GM12864 (cell line): Measurements from ENCODE around the gene NR3C1.
A peak's percentile ranks its signal among the peaks of the same experiment; 100 is the strongest.

Experiments
- DNase-seq: peaks from one replicate; pipeline ENCODE4 v3.0.0-alpha.2; 2011; ENCODE audit warnings: low read depth
- H3K4me3 ChIP-seq: 2 replicates; pipeline ENCODE4 v1.5.1; 2011; ENCODE audit warnings: mild to moderate bottlenecking, low read depth, low read length, control low read depth
- TF ChIP-seq, protein P1 (sequence below): IDR thresholded peaks from 2 replicates; pipeline ENCODE4 v1.5.1; 2011; ENCODE audit warnings: low read depth, mild to moderate bottlenecking, moderate library complexity, low read length, control low read depth, inconsistent platforms; ENCODE audit errors: missing control alignments

The NR3C1 gene

DNA sequence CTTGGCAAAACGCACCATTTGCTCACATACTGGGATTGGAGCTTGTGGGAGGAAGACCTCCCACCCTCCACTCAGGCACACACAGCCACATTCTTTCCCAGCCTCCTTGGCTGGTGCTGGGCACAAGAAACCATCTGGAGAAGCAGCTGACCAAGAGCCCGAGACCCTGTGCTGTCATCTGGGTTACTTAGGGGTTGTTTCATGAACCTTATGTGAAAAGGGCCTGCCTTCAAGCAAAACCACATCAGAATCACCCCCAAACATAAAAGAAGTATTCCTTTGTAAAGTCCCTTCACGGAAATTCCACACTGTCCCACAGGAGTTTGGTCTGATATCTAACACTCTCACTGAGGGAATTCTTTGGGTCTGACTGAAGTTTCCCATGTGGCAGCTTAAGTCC lies 172.1 kb downstream of the NR3C1 start:
- H3K4me3 ChIP-seq = no peak overlapping the region
- no peak for DNase-seq
- TF ChIP-seq, protein P1, sequence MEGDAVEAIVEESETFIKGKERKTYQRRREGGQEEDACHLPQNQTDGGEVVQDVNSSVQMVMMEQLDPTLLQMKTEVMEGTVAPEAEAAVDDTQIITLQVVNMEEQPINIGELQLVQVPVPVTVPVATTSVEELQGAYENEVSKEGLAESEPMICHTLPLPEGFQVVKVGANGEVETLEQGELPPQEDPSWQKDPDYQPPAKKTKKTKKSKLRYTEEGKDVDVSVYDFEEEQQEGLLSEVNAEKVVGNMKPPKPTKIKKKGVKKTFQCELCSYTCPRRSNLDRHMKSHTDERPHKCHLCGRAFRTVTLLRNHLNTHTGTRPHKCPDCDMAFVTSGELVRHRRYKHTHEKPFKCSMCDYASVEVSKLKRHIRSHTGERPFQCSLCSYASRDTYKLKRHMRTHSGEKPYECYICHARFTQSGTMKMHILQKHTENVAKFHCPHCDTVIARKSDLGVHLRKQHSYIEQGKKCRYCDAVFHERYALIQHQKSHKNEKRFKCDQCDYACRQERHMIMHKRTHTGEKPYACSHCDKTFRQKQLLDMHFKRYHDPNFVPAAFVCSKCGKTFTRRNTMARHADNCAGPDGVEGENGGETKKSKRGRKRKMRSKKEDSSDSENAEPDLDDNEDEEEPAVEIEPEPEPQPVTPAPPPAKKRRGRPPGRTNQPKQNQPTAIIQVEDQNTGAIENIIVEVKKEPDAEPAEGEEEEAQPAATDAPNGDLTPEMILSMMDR = no peak

DNA sequence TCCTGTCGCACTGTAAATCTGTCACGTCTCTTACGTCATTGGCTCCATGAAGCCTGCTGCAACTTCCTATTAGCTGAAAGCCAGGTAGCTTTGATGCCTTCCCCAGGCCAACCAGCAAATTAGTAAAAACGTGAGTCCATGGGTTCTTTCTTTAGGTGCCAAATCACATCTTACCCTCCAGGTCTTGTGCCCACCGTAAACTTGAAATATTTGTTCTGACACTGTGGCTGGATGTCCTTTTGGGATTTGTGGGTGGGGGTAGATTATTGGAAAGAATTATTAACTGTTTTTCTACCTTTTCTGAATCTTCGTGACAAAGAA lies 172.8 kb downstream of the NR3C1 start:
- no peak for DNase-seq
- TF ChIP-seq, protein P1 = no peak
- H3K4me3 ChIP-seq = no peak overlapping the region

DNA sequence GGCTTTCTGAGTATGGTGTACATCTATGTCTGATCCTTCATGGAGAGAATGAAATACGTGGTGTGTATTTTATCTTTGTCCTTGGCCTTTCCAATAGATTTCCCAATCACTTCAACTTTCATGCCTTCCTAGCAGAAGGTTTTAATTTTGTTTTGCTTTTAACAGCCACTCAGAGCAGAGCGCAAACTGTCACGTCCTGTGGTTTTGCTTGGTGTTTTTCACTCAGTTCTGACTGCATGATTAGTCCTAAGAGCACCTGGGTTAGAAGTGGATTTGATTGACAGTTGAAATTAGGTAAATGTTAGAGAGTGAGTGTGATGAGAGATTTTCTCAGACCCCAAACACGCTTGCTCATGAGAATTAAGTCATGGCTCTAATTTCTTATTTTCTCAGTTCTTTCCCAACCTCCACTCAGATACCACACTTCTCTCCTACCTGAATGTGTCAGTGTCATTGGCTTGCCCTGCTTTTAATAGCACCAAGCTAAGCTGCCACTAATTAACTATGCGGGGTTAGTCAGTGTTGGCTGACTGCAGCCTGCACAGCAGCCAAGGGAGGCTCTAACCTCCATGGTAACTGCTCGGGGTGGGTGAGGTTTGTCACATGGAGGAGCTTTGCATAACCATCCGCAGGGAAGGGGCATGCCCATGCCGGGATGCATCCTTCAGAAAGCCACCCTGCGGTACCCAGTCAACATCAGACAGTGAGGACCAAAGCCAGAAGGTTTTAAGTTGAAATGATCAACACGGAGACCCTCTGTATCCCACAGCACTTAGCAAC lies 173.4 kb downstream of the NR3C1 start:
- no peak for DNase-seq
- TF ChIP-seq, protein P1 = no peak

DNA sequence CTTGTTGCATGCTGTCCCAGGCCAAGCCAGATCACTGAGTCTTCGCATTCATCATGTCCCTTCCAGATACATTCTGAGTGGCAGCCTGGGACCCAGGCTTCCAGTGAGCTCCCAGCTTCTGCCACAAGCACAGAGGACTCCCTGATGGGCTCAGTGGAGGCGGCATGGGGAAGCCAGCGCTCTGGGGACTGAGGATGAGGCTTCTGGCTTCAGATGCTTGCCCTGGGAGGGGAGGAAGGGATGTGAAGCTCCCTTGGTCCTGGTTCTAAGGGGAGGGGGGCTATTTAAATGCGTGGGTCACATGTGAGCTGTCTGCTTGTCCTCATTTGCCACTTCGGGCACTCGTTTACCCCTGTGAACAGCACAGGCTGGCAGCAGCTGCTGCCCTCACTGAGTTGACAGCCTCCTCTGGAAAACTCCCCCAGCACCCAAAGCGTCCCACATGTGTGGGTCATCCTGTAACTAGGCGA lies 174.0 kb downstream of the NR3C1 start:
- H3K4me3 ChIP-seq = peak overlapping the region; percentile 29
- no peak for DNase-seq
- TF ChIP-seq, protein P1 = no peak

More for the DNA sequence above, 173.4 kb downstream of the NR3C1 start:
- H3K4me3 ChIP-seq = peak overlapping the region; percentile 29

DNA sequence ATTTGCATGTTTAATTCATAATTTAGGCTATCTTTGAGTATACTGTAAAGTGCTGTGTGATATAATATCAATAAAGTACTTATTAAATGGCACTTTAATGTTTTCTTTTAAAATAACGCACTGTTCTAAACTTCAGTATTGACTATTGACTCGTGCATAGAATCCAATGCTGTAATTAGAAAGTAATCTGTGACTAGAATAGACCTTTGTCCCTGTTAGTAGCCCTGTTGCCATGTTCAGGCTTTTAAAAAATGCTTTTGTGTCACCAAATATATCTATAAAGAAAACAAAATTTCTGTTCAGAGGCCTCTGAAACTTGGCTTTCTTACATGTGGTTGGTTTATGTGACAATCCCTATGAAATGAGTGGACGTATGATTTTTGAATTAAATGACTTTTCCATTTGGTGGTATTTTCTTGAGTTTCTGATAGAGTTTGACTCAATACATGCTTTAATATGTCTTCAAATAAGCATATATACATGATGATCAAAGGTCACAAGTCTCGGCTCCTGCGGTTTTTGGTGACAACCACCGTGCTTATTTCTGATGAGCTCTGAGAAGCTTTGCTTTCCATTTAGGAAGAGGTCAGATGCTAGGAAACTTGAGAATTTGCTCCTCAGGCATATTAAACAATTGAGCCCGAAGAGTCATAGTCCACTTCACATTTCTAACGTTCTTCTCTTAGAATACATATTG lies 174.7 kb downstream of the NR3C1 start:
- no peak for DNase-seq
- TF ChIP-seq, protein P1 = no peak
- H3K4me3 ChIP-seq = no peak overlapping the region
